Activated naive CD8-positive, alpha-beta T cell treated with anti-CD3 and anti-CD28 coated beads, Interleukin-2, amount 50 U/mL, for 16 hours (primary cell): ENCODE results near the gene RAB11A.

Experiments used
- DNase-seq: peaks from one replicate; pipeline ENCODE4 v3.0.0-alpha.2; 2020; ENCODE audit warnings: low read depth, low spot score

Gene RAB11A

DNA sequence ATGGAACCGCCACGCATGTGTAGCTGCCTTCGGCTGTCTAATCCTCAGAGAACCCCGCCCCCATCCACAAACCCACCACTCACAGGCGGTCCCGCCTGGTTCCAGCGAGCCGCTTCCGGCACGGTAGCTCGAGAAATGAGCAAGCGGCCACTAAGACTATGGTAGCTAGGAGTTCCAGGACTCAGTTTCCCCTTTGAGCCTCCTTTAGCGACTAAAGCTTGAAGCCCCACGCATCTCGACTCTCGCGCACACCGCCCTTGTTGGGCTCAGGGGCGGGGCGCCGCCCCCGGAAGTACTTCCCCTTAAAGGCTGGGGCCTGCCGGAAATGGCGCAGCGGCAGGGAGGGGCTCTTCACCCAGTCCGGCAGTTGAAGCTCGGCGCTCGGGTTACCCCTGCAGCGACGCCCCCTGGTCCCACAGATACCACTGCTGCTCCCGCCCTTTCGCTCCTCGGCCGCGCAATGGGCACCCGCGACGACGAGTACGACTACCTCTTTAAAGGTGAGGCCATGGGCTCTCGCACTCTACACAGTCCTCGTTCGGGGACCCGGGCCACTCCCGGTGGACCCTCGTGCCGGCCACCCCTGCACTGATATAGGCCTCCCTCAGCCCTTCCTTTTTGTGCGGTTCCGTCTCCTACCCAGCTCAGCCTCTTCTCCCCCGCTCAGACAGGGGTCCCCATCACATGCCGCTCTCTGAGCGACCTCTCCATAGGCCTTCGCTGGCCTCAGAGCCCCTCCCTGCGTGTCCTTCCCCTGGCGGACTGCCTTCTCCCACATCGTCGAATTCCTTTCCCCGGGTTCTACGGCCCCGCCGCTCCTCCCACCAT, at the start of gene RAB11A:
TSS of gene RAB11A (plus strand) at position 366 of the 828 bp plus-strand sequence. CDS start at position 461, 95 bp downstream.
- DNase-seq: peak; percentile 88

DNA sequence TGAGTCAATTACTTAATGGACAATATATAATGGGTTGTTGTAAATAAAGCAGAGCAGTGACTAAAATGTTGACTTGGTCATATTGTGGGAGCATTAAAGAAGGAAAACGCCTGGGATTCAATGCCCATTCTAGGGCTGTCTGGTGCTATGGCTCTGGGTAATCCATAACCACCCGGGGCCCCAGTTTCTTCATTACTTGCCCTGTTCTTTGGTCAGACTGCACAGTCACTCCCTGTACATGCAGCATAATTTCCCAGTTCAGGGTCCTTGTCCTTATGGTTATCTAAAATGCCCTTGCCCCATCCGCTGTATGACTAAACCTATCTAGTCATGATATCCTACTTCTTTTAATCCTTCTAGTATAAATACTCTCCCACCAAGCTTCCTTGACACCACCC, 49.7 kb upstream of the RAB11A start:
- DNase-seq: no peak

DNA sequence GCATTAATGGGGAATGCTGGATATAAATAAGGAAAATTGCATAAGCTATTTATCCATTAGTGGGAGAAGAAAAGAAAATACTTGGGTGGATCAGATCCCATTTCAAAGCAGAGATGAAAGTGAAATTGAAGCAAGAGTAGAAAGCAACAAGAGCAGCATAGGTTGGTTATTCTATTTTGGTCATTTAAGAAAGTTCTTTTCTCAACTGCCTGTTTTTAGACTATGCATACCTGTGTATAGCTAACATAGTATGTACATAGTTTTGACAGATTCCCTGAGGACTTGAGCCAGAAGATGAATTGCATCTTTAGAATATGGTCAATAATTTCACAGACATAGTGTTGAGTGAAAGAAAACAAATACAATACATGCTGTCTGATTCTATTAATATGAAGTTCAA, 48.2 kb upstream of the RAB11A start:
- DNase-seq: no peak

DNA sequence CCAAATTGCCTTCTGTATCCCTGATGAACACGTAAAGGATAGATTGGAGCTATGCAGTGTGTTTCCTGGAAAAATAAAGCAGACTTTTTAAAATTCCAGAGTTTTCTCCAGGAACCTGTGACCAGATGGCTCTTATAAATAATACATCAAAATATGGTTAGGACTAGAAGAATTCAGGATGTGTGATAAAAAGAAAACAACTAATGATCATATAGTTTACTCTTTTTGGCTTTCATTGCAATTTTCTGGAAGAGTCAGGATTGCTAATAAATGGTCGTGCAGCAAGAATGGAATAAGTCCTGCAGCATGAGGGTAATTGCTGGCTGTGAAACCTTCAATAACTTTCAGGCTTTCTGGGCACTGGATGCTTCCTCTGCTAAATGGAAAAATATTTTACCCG, 47.0 kb upstream of the RAB11A start:
- DNase-seq: no peak

DNA sequence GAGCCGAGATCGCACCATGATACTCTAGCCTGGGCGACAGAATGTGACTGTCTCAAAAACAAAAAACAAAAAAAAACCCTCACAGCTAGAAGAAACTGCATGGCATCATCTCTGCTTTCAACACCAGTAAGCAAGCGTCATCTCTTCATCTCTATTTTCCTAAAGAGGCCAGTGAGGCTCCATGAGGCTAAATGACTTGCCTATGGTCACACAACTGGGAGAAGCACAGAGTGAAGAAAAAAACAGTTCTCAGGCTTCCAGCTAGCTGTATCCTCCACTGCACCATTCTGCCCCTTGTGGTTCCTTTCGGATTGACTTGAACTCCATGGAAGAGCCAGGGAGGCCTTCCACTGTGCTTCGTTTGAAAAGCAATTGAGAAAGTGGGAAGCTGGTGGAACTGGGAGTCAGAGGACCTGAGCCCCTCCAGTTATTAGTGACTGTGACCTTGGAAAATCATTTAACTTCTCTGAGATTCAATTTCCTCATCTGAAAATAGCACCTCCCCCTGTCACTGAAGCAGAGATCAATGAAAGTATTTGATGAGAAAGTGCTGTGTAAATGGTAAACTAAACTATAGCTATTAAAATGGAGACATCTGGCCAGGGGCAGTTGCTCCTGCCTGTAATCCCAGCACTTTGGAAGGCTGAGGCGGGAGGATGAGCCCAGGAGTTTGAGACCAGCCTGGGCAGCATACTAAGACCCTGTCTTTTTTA, 45.1 kb upstream of the RAB11A start:
- DNase-seq: no peak

DNA sequence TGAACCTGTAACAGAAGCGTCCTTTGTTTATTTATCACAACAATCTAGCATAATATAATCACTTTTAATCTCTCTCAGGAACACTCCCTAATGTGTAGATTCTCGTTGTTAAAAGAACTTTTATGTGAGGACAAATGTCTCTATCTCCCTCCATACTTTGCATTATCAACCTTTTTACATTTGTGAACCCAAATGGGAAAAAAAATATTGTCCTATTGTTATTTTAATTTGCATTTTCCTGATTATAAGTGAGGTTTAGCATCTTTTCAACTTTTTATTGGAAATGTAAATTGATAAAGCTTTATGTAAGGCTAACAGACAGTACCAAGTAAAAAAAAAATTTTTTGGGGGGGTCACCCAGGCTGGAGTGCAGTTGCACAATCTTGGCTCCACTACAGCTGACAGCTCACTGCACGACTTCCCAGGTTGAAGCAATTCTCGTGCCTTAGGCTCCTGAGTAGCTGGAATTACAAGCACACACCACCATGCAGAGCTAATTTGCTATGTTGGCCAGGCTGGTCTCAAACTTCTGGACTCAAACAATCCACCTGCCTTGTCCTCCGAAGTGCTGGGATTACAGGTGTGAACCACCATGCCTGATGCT, 44.2 kb upstream of the RAB11A start:
- no peak for DNase-seq

DNA sequence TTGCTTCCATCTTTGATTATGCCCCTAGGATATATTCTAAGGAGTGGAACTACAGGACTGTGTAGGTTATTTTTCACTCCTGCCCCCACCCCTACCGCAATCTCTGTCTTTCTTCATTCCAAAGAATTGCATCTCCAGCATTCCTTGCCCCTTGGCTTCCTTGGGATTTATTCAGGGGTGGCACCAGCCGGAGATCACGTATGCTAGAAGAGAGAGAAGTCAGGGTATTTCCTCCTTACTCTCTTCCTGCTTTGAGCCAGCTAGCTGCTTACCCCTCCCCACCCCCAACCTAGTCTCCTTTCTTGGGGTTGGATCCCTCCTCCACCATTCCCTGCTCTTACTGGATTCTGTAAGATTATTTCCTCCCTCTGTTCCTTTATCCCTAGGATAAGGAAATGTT, 42.2 kb upstream of the RAB11A start:
- no peak for DNase-seq

DNA sequence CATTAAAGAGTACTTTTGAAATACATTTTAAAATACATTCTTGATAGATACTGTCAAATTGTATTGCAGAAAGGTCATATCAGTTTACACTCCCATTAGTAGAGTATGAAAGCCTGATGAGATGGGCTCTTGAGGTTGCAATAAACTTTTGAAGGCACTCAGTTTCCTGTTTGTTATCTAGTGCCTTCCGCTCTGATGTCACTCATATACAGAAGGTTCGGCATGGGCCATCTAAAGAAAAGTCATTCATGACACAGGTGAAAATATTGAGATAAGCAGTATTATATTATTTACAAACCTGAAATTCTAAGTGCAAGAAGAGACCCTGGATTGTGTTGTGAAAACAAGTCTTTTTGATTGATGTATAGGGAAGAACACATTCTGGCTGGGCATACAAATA, 40.7 kb upstream of the RAB11A start:
- DNase-seq: no peak

DNA sequence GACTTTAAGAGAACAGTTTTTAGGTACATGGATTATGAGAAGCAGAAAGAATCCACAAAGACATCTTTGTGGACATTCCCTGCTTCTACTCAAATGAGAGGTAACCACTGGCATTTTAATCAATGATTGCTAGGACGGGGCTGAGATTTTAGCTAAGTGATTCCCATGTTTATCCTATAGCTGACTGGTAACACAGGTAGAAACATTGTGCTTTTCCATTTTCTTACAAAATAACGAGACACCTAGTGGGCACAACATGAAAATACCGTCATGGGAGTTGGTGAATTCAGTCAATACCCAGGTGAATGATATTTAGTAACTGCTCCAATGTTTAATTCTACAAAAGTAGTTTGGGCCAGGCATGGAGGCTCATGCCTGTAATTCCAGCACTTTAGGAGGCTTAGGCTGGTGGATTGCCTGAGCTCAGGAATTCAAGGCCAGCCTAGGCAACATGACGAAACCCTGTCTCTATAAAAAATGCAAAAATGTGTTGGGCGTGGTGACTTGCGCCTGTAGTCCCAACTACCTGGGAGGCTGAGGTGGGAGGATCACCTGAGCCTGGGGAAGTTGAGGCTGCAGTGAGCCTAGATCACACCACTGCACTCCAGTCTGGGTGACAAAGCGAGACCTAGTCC, 40.0 kb upstream of the RAB11A start:
- no peak for DNase-seq

DNA sequence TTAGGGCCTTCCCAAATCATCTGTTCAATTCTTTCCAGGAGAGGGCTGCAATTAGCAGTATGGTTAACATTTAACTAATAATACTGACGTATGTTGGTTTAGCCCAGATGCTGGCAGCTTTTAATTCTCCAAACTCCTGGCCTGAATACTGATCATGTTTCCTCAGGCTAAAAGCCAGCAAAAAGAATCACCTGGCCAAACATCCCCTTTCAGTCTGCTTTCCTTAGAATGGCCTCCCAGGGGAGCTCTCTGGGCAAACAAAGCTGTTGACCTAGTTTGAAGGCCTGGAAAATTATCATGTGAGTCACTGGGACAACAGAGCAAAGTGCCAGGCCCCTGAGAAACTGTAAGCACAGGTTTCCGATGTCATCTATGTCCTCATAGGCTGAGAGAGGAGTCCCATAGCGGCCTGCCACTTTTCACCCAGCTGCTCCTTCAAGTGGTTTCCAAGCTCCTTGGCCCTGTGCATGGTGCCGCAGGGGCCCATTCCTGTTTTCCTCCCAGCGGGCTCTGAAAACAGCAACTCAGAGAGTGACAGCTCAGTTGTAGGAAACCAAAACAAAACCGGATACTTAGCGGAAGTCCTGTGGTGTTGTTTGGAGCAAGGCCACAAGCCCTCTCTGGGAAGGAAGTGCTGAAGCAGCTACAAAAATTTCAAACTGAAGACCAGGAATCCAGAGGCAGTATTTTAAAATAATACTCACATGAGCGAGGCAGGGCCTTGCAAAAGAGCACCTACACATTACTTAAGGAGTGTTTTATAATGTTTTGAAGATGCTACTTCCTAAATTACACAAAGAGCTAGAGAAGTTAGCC, 36.5 kb upstream of the RAB11A start:
- no peak for DNase-seq

DNA sequence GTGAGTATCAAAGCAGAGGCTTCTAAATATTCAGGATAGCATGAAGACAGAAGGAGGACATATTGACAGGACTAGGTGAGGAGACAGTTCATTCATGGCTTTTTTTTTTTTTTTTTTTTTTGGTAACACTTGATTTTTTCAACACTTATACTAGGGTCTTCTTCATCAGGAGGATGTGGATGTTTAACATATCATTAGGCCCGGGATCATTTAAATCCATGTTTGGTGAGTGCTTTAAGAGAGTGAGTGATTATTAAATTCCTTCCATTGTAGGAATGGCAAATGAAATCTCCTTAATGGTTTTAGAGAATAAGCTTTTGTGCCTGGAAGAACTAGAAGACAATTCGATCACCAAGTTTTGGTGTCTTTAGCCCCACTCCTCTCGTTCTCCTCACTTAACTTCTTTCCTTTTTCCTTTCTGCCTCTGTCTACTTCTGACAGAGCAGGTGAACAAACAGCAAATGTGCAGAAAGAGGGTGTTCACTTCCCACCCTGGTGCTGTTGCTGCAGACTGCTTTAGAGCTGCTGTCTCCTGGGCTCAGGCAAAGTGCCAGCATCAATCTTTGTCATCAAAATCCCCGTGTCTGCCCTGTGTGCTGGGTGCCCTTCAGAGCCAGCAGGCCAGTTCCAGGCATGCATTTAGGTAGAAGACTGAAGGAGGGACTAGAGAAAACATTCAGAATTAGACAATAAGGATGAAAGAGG, 35.6 kb upstream of the RAB11A start:
- DNase-seq: no peak

DNA sequence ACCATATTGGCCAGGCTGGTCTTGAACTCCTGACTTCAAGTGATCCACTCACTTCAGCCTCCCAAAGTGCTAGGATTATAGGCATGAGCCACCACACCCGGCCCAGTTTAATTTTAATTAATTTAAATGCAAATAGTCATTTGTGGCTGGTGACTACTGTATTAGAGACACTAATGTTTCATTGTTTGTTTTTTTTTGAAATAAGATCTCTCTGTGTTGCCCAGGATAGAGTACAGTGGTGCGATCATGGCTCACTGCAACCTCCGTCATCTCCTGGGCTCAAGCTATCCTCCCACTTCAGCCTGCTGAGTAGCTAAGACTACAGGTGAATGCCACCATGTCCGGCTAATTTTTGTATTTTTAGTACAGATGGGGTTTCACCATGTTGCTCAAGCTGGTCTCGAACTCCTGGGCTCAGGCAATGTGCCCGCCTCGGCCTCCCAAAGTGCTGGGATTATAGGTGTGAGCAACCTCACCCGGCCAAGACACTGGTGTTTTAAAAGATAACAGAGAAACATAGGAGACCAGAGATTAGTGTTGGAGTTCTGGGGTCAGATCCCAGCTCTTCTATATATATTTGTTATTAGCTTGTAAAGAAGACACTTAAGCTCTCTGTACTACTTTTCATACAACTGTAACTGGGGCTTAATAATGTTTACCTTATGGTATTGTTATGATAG, 34.5 kb upstream of the RAB11A start:
- DNase-seq: no peak

DNA sequence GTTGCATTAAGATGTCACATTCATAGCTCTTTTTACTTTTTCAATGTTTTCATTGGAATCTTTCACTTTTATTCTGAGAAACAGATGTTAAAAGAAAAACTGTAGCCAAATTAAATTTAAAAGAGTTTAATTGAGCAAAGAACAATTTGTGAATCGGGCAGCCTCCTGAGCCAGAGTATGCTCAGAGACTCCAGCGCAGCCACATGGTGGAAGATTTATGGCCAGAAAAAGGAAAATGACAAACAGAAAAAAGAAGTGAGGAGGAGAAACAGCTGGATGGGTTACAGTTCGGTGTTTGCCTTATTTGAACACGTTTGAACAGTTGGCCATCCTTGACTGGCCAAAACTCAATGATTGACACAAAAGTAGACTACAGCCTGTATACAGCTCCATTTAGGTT, 33.8 kb upstream of the RAB11A start:
- no peak for DNase-seq

DNA sequence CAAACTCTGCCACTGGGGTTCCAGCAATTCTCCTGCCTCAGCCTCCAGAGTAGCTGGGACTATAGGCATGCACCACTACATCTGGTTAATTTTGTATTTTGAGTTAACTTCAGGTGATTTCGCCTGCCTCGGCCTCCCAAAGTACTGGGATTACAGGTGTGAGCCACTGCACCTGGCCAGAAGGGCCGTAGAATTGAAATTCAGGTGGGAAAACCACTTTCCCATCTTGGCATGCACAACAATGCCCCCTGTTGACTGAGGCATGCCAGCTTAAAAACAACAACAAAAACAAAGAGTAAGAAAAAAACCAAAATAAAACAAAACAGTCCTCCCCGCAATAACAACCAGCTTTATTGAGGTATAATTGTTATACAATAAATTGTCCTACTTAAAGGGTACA, 32.6 kb upstream of the RAB11A start:
- DNase-seq: no peak

DNA sequence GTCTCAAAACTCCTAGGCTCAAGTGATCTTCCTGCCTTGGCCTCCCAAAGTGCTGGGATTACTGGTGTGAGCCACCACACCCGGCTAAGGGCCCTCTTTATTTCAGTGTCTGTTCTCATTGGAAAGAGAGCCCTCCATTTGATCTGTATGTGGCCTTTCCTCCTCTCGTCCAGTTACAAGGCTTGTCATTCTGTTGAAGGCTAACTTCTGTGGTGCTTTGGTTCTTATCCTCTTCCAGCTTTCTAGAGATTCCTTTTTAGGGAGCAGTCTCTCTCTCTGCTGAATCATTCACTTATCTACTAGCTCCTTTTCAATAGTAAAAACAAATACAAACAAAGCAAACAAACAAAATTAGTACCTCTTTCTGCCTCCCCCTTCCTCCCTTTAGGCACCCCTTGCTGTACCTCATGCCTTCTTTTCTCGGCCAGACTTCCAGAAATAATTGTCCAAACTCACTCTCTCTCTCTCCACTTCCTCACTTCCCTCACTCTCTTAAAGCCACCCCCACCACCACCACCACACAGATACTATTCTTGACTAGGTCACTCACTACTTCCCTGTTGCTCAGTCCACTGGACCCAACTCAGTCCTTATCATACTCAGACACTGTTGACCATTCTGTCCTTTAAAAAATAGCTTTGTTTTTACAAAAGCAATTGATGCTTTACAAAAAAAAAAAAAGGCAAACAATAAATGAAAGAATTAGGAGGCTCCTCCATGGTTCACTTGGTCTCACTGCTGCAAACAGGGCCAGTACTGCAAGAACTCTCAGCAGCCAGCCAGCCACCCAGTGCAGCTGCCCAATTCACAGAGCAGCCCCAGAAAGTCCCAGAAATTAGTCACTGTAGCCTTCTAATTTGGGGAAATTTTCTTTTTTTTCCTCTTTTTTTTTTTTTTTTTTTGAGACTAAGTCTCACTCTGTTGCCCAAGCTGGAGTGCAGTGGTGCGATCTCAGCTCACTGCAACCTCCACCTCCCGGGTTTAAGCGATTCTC, 31.7 kb upstream of the RAB11A start:
- no peak for DNase-seq

DNA sequence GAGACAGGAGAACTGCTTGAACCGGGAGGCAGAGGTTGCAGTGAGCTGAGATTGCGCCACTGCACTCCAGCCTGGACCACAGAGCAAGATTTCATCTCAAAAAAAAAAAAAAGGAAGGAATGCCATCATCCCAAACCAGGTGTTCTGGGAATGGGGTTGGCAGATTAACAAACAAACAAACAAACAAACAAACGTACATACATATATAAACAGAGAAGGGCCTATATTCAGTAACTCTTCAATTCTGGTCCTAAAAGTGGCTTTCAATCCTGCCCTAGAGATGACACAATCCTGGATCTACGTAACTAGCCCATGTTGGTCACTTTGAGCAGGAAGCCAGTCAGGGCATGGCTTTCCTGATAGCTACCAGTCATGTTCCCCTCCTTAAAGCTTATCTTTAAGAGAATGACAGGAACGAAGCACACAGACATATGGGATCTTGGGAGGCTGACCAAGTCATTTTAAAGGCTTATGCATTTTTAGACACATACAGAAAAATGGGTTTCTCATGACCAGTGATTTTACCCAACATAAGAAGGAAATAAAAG, 29.9 kb upstream of the RAB11A start:
- no peak for DNase-seq

DNA sequence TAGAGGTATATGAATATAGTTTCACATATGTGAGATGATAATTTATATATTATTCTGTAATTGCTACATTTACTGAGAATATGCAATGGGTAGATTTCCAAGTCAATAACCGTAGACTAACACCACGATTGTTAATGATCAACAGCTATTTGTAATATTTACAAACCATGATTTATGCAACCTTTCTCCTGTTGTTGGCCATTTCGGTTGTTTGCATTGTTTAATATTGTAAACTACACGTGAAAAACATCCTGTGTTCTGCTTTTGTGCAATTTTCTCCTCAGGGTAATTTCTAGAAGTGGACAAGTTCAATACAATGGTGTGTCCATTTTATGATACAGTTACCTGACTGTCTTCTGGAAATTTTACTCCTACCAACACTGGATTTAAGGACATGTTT, 29.3 kb upstream of the RAB11A start:
- DNase-seq: no peak

DNA sequence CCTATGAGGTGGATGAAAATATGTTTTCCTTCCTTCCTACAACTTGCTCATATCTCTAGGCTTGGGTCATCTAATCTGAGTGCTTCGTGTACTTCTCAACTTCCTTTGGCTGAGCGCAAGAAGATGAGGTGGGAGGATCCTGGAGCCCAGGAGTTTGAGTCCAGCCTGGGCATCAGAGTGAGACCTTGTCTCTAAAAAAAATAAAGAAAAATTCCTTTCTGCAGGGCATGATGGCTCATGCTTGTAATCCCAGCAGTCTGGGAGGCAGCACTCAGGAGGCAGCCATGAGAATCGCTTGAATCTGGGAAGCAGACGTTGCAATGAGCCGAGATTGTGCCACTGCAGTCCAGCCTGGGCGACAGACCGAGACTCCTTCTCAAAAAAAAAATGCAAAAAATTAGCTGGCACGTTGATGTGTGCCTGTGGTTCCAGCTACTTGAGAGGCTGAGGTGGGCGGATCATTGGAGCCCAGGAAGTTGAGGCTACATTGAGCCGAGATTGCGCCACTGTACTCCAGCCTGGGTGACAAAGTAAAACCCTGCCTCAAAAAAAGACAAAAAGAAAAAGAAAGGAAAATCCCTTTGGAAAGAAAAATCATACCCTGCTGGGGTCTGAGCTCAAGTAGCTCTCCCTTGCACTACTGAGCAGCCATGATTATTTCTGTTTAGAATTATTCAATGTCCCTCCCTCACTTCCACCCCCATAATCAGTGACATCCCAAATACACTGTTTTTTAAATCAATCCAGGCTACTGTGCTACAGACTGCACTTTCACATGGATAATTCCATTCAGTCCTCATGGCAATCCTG, 28.0 kb upstream of the RAB11A start:
- DNase-seq: no peak
